Right forelimb (tissue), 1 donor: ENCODE measurements around the gene VAV3.

Experiments used
- DNase-seq: peaks from one replicate; pipeline ENCODE4 v3.0.0-alpha.2; 2018

The VAV3 gene

DNA sequence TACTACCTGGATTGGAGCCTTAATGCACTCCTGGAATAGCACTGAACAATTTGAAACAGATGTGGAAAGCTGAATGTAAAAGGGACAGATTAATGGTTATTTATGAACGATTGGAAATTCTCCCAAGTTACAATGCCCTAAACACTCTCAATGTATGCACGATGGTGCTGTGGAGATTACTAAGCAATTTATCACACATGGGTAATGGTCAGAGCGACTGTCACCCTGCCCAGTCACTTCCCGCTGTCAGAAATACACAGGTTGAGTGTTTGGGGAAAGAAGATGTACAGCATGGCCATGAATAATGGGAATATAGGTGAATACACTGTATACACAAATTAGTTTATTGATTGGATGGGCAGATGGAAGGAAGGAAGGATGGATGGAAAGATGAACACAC, 342.4 kb downstream of the VAV3 start:
- DNase-seq: no peak

GRCh38 chr1:107620753-107621152, 344.2 kb downstream of the VAV3 start:
- no peak for DNase-seq

DNA sequence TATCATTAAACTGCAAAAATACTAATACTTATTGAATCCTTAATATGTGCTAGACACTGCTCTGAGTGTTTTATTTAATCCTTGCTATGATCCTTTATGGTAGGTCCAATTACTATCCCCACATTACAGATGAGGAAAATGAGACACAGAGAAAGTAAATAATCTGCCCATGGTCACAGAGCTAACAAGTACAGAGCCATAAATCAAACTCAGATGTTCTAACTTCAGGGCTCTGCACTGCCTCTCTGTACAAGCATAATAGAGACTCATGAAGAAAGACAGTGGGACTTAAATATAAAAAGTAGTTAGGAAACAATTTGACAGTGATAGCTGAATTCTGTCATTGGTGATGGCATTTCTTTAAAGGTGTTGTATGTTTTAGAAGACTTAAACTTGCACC, 346.4 kb downstream of the VAV3 start:
- DNase-seq: no peak

DNA sequence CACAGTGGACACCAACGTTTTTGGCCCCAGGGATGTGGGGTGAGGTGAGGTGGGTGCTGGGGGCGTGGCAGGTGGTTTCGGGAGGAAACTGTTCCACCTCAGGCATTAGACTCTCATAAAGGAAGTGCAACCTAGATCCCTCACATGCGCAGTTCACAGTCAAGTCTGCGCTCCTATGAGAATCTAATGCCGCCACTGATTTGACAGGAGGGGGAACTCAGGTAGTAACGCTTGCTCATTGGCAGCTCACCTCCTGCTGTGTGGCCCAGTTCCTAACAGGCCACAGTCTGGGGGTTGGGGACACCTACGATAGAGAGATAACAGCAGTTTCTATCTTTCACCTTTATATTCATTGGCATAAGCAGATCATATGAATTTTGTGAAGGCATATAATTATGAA, 347.1 kb downstream of the VAV3 start:
- DNase-seq: no peak

GRCh38 chr1:107617456-107617855, 347.5 kb downstream of the VAV3 start:
- DNase-seq: no peak

GRCh38 chr1:107609808-107610207, 355.2 kb downstream of the VAV3 start:
- no peak for DNase-seq

DNA sequence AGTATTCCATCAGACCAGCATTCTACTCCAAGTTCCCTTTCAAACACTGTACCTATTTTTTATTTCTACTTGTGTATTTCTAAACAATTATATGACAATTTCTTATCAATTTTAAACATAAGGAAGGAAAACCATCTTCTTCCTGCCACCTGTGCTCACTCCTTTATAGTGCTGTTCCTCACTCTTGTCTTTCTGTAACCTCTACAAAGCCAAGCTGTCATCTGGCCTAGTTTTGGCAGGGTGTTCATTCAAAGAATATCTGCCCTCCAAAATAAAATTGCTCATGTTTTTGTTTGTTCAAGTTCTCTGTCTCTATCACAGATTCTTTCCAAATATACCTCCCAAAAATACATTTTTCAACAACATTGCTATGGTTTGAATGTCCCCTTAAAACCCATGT, 360.2 kb downstream of the VAV3 start:
- DNase-seq: no peak

DNA sequence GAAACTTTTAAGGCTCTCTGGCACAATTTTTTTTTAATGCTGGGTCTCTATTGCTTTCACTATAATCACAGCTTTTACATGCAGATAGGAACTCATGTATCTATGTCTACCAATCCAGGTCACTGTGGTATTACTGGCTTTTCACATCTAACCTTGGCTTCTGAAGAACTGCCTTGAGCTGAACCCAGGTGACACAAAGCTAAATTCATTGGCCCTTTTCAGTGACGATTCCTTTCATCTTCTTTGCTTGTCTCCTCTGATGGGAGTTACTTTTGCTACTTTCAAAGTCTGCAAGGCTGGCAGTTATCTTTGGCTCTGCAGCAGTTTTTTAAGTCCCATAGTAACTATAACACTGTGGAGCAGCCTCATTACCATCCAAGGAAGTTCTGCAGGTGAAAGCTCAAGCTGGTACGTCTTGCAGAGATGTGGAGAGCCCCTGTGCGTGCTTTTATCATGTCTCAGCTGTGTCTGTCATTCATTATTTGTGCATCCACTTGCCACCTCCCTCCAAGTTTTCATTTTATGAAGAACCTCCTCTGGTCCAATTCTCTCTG, 364.3 kb downstream of the VAV3 start:
- DNase-seq: no peak

DNA sequence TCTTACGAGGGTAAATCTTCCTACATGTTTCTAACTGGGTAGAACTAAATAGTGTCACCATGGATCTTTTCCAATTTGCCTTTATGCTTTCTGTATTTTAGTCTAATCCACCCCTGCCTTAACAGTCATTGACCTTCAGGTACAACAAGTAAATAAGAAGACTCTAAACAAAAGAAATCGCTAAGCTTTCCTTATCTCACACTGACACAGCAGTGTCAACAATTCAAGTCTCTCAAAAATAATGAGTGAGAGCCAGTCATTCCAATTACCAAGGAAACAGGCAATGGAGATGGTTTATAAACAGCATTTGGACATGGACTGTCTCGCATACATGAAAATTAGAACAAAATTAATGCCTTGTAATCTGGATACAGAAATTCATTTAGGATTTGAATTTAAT, 365.8 kb downstream of the VAV3 start:
- no peak for DNase-seq

- DNase-seq: no peak
Observed at GRCh38 chr1:107597290-107597689, 367.7 kb downstream of the VAV3 start.

DNA sequence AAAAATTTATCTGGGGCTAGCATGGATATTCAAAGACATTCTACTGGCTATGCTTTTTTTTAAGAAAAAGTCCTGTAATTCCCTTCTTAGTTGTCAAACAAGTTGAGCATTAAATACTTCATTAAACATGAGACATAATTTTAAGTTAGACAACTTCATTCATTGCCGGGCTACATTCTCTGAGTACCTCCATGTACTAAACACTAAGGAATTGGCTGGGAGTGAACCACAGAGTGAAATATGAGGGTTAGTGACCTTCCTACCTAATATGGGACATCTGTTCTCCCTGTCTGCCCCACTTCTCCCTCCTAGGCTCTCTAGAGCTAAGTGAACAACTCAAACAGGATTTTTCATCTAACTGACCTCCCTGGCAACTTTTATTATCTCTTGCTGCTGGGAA, 370.4 kb downstream of the VAV3 start:
- DNase-seq: no peak

DNA sequence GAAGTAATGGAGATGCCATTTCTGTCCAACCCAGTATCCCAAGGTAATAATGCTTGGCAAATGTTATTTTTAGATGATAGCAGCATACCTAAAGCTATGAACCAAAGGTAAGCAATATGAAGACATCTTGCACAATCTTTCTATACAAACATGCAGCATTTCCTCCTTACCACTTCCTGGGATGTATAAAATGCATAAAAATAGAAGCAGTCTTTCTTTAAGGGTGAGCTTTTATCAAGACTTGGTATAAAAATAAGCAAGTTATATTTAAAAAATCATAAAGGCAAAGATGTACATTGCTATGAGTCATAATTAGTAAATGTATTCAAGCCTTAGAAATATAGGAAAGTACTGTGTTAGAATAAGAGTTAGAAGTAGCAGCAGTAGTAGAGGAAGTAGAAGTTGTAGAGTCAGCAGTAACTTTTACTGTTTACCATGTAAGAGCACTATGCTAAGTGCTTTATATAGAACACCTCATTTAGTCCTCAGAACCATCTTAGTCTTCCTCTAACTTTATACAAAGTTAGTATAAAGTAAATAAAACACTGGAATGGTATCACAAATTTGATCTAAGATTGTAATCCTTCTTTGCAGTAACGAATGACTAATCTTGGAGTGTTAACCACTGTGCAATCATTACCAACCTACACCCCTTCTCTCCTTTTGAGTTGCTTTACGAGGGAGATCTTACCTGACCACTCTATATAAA, 371.3 kb downstream of the VAV3 start:
- DNase-seq: no peak

DNA sequence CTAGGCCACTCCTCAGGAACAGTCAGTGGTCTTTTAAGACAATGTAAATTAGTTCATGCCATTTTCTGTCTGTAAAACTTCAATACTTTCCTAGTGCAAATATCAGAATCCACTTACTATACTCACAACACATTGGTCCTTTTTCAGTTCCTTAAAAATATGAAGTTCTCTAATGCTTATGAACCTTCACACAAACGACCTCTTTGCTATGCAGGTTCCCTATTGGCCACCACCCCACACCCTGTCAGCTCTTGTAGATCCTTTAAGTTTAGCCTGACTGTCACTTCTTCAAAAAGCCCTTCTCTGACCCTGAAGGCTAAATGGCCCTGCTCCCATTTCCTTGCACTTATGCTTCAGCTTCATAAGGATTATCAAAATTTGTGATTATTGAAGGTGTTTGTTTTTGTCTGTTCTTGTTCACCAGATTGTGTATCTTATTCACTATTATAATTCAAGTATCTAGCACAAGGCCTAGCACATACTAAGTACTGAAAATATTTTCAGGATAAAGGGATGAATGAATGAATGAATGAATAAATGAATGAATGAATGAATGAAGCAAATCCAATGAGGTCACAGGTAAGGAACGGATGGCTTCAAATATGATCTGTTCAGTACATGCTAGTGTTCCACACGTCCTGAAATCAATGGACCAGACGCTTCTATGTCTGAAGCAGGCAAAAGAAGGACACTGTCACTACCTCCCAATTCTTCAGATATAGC, 373.9 kb downstream of the VAV3 start:
- no peak for DNase-seq

GRCh38 chr1:107590087-107590486, 374.9 kb downstream of the VAV3 start:
- DNase-seq: no peak

DNA sequence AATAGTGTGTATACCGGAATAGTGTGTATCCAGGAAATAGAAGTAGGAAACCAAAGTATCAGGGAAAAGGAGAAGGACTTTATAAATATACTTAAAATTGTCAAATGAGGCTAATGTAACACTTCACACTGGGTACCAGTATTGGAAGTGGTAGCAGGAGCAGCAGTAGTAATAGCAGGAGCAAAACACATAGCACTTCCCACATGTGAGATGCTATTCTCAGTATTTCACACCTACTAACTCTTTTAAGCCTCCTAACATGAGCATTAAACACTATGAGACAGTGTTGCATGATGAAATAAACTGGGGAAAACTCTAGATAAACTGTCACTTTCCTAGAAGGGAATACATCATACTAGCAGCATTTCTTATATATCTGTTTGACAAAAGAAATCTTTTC, 376.7 kb downstream of the VAV3 start:
- no peak for DNase-seq

DNA sequence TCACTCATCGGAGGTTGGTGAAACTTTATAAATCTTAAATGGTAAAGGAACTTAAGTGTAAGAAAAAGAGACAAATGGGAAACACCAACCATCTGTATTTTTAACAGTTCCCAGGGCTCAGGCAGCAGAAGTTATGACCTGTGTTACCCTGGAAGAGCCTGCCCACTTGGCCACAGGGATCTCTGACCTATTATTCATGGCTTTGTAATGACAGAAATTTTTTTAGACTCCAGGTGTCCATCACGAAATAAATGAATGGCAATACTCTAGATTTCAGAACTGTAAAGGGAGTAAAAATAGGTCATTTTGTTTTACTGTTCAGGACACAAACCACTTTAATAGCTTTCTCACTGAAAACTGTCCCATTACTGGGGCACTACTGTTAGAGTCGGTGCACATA, 389.8 kb downstream of the VAV3 start:
- no peak for DNase-seq

DNA sequence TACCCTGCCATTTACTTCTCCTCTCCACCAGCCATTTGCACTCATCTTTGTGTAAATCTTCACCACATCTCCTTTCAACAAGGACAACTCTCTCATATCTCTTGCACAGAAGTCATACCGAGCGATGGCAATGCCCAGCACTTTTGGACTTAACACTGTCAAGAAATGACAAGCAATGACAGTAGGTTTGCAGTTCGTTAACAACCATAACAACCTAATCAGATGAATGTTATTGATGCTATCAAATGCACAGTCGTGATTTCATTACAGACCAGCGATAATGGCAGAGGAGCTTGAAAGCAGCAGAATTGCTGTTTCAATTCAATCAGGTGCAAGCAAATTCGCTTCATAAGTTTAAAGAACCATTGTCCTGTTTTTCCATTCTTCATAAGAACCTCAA, 390.9 kb downstream of the VAV3 start:
- DNase-seq: no peak

GRCh38 chr1:107572674-107573211, 392.2 kb downstream of the VAV3 start:
- DNase-seq: no peak

- no peak for DNase-seq
Observed at GRCh38 chr1:107570768-107571167, 394.2 kb downstream of the VAV3 start.

GRCh38 chr1:107563441-107563840, 401.5 kb downstream of the VAV3 start:
- no peak for DNase-seq

- DNase-seq: no peak
Observed at GRCh38 chr1:107559881-107560280, 405.1 kb downstream of the VAV3 start.

DNA sequence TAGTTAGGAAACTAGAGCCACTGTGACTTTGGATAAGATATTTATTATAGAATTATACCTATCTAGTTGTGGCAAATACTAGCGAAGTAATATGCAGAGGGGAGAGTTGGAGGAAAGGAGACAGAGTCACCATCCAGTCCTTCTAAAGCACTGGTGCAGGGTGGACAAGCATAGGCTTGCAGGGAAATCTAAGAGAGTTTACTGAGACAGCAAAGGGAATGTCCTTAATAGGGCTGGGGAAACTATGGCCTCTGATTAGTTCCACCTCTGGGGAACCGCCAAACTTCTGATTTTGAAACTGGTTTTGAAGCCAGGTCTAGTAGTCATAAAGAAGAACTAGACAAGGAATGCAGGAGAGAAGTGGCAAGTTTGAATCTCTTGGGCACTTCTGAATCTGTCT, 407.9 kb downstream of the VAV3 start:
- DNase-seq: no peak

- DNase-seq: no peak
Observed at GRCh38 chr1:107555578-107555977, 409.4 kb downstream of the VAV3 start.

- DNase-seq: no peak
Observed at GRCh38 chr1:107552781-107553180, 412.2 kb downstream of the VAV3 start.
